Endothelial cell of umbilical vein (primary cell): ENCODE data around the gene SEC31A. TPM values are rescaled to one million over a fixed set of nuclear protein-coding genes. Genes with fewer than 3 reads are reported as not detected.

ENCODE experiments used
- BruUV-seq: library from RNA; stranded (reverse); fragments of 400-500 nt; replicated peaks from 2 replicates; lab custom pipeline; 2021; lab: Mats Ljungman, UMichigan
- CTCF ChIA-PET: fragments of 300-600, 350-600 bp; sonication (Branson Sonifier 250); formaldehyde crosslinking; loops from one replicate; lab custom pipeline; 2021; ENCODE audit warnings: antibody characterized with exemption, inconsistent platforms; lab: Charles Lee
- POLR2A ChIA-PET: fragments of 300-600, 350-600 bp; sonication (Branson Sonifier 250); formaldehyde crosslinking; loops from one replicate; lab custom pipeline; 2021; ENCODE audit warnings: antibody characterized with exemption, inconsistent platforms; lab: Charles Lee
- DNase-seq: peaks from one replicate; pipeline ENCODE4 v3.0.0-alpha.2; 2011; ENCODE audit warnings: low read depth, low spot score
- FAIRE-seq: peaks from 2 replicates; lab custom pipeline; 2011; peaks lifted over from hg19 to GRCh38; lab: Jason Lieb, UNC
- H2AFZ ChIP-seq: 2 replicates; pipeline ENCODE4 v1.6.0; 2012; ENCODE audit warnings: low read depth, low read length, control low read depth, inconsistent platforms
- H3K27ac ChIP-seq: 2 replicates; pipeline ENCODE4 v1.5.1; 2011; ENCODE audit warnings: low read depth, mild to moderate bottlenecking, control low read depth, low read length, moderate library complexity; ENCODE audit not compliant: insufficient read depth
- H3K27me3 ChIP-seq, 2 experiments: 2 replicates each; pipeline versions ENCODE4 v1.6.0 to v1.6.1; 2011; ENCODE audit warnings: low read length in 2 of 2, mixed read lengths in 1 of 2; ENCODE audit not compliant: control insufficient read depth in 2 of 2, insufficient read depth in 2 of 2
- H3K36me3 ChIP-seq, 2 experiments: 2 replicates in 1 of 2; 3 replicates in 1 of 2; pipeline ENCODE4 v1.5.1; 2011; ENCODE audit warnings: low read length in 2 of 2, mild to moderate bottlenecking in 1 of 2, moderate library complexity in 1 of 2; ENCODE audit not compliant: control insufficient read depth in 2 of 2, insufficient read depth in 2 of 2; ENCODE audit errors: extremely low read depth in 1 of 2
- H3K4me1 ChIP-seq: 3 replicates; pipeline ENCODE4 v1.5.1; 2011; ENCODE audit warnings: mild to moderate bottlenecking, low read length; ENCODE audit not compliant: control insufficient read depth, insufficient read depth; ENCODE audit errors: extremely low read depth
- H3K4me2 ChIP-seq: 2 replicates; pipeline ENCODE4 v1.6.1; 2011; ENCODE audit warnings: low read length, control low read depth, mixed read lengths; ENCODE audit not compliant: insufficient read depth
- H3K4me3 ChIP-seq, 3 experiments: fragments of 200-600 bp in 1 of 3; sonication (generic), shearing (Covaris generic) in 1 of 3; replicated peaks in 1 of 3; 2 replicates each; pipeline ENCODE4 v1.5.1; 2011 to 2016; ENCODE audit warnings: control low read depth in 3 of 3, low read length in 3 of 3, mild to moderate bottlenecking in 2 of 3, inconsistent platforms in 1 of 3, low read depth in 1 of 3, moderate library complexity in 1 of 3; ENCODE audit not compliant: insufficient read depth in 1 of 3
- H3K79me2 ChIP-seq: 2 replicates; pipeline ENCODE4 v1.6.0; 2012; ENCODE audit warnings: low read length, inconsistent platforms; ENCODE audit not compliant: control insufficient read depth, insufficient read depth
- H3K9ac ChIP-seq: replicated peaks from 2 replicates; pipeline ENCODE3; 2011; ENCODE audit warnings: low read length, control low read depth; ENCODE audit not compliant: insufficient read depth; ENCODE audit errors: extremely low read depth
- H3K9me1 ChIP-seq: replicated peaks from 3 replicates; pipeline ENCODE4 v1.6.0; 2011; ENCODE audit warnings: mild to moderate bottlenecking, low read length; ENCODE audit not compliant: control insufficient read depth, insufficient read depth; ENCODE audit errors: extremely low read depth
- H3K9me3 ChIP-seq: replicated peaks from 2 replicates; pipeline ENCODE4 v1.5.1; 2012; ENCODE audit warnings: low read length, inconsistent platforms; ENCODE audit not compliant: control insufficient read depth, insufficient read depth
- H4K20me1 ChIP-seq: replicated peaks from 2 replicates; pipeline ENCODE3; 2011; ENCODE audit warnings: mild to moderate bottlenecking, low read length; ENCODE audit not compliant: control insufficient read depth, insufficient read depth; ENCODE audit errors: extremely low read depth
- EZH2 ChIP-seq: IDR thresholded peaks from 2 replicates; pipeline ENCODE4 v1.6.1; 2012; ENCODE audit warnings: borderline replicate concordance, low read depth, mild to moderate bottlenecking, moderate library complexity, low read length, inconsistent platforms; ENCODE audit not compliant: severe bottlenecking
- FOS ChIP-seq: IDR thresholded peaks from 2 replicates; pipeline ENCODE4 v1.6.1; 2011; ENCODE audit warnings: mild to moderate bottlenecking, low read length, moderate library complexity, borderline replicate concordance; ENCODE audit not compliant: insufficient read depth
- GATA2 ChIP-seq: IDR thresholded peaks from 2 replicates; pipeline ENCODE4 v1.7.0; 2011; ENCODE audit warnings: low read depth, mild to moderate bottlenecking, moderate library complexity, mixed read lengths, low read length; ENCODE audit not compliant: insufficient read length, insufficient read depth
- JUN ChIP-seq: IDR thresholded peaks from 2 replicates; pipeline ENCODE4 v1.6.1; 2011; ENCODE audit warnings: borderline replicate concordance, low read depth; ENCODE audit not compliant: insufficient read length, insufficient read depth
- MYC ChIP-seq: IDR thresholded peaks from one replicate; pipeline ENCODE4 v1.6.1; 2011; ENCODE audit warnings: mild to moderate bottlenecking, low read depth, low read length
- POLR2A ChIP-seq: IDR thresholded peaks from 2 replicates; pipeline ENCODE4 v1.6.1; 2012; ENCODE audit warnings: low read depth, mild to moderate bottlenecking, control low read depth, low read length
- POLR2AphosphoS5 ChIP-seq: IDR thresholded peaks from 2 replicates; pipeline ENCODE4 v1.6.1; 2012; ENCODE audit warnings: low read depth, mild to moderate bottlenecking, control low read depth, low read length, moderate library complexity; ENCODE audit not compliant: insufficient read depth
- dilution Hi-C: fragments of 300-500 bp; cut with MboI; formaldehyde crosslinking; loops from one replicate; pipeline ENCODE4 v1.15.0; 2019; ENCODE audit warnings: low sequenced_read_pairs; ENCODE audit not compliant: extremely low pct_ligation_motif_present
- intact Hi-C: fragments of 100-400 bp; cut with micrococcal nuclease; formaldehyde crosslinking; loops from one replicate; pipeline ENCODE4 v1.10.0; 2022
- polyA plus RNA-seq, 4 experiments: library from polyadenylated mRNA; depleted of rRNA in 3 of 4; stranded (reverse) in 3 of 4; unstranded in 1 of 4; fragments of >200 nt; gene quantifications; 2 replicates each; pipeline versions ENCODE4 v1.2.1 to v1.2.3, GENCODE V29; 2011 to 2012; ENCODE audit warnings: missing spikeins in 1 of 4
- total RNA-seq: library from RNA; stranded (reverse); gene quantifications from 2 replicates; pipeline ENCODE4 v1.2.3, GENCODE V29; 2021
- TF ChIP-seq, protein P1 (sequence below), 2 donors: IDR thresholded peaks; 1 replicate in 1 of 2; 2 replicates in 1 of 2; pipeline ENCODE4 v1.5.1; 2011; ENCODE audit warnings: low read length in 2 of 2, mild to moderate bottlenecking in 2 of 2, moderate library complexity in 2 of 2, control low read depth in 1 of 2, inconsistent platforms in 1 of 2, low read depth in 1 of 2; ENCODE audit not compliant: insufficient read depth in 1 of 2; ENCODE audit errors: extremely low read depth in 1 of 2
- TF ChIP-seq, protein P2 (sequence below): IDR thresholded peaks from 2 replicates; pipeline ENCODE4 v1.6.1; 2011; ENCODE audit not compliant: insufficient read depth, insufficient read length

The SEC31A gene
- total and polyA plus RNA-seq, 2 donors (not counting 3 experiments of a cell fraction or from before 2014, with no cell fraction given), result 226 to 301 TPM

- FAIRE-seq (no peak), DNase-seq (peak; percentile 61)
- no peak for TF ChIP-seq POLR2AphosphoS5
- TF ChIP-seq, protein P1, sequence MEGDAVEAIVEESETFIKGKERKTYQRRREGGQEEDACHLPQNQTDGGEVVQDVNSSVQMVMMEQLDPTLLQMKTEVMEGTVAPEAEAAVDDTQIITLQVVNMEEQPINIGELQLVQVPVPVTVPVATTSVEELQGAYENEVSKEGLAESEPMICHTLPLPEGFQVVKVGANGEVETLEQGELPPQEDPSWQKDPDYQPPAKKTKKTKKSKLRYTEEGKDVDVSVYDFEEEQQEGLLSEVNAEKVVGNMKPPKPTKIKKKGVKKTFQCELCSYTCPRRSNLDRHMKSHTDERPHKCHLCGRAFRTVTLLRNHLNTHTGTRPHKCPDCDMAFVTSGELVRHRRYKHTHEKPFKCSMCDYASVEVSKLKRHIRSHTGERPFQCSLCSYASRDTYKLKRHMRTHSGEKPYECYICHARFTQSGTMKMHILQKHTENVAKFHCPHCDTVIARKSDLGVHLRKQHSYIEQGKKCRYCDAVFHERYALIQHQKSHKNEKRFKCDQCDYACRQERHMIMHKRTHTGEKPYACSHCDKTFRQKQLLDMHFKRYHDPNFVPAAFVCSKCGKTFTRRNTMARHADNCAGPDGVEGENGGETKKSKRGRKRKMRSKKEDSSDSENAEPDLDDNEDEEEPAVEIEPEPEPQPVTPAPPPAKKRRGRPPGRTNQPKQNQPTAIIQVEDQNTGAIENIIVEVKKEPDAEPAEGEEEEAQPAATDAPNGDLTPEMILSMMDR (IDR thresholded peaks at IDR 0.05; ENCODE audit: extremely low read depth in 1 of 2, insufficient read depth in 1 of 2, low read depth in 1 of 2, low read length in 2 of 2), result peak in 1 of 2 donors; percentile 52
- no peaks in the 10 kb centered on the region for H3K9me3 ChIP-seq
- intact Hi-C loops (loop anchor here (5.0 kb wide), 1 partner anchor 430 kb away; the partner anchor contains the start of gene COQ2), dilution Hi-C loops (no loop called here)
- no peaks in the 10 kb centered on the region for H4K20me1 ChIP-seq
- H3K9ac ChIP-seq, result no peak overlapping the region
- no peaks in the 10 kb centered on the region for H3K27me3 ChIP-seq
- CTCF ChIA-PET, result interaction anchor here (0.7 to 3.3 kb wide), 27 partner anchors 9 to 432 kb away, joined by 3 to 17 read pairs (median 6); partner anchors contain the start of gene COQ2
- H2AFZ ChIP-seq, result no peak overlapping the region
- H3K4me2 ChIP-seq, result no peak overlapping the region
- H3K4me1 ChIP-seq, result no peaks in the 10 kb centered on the region
- POLR2A ChIA-PET, result interaction anchor here (0.6 kb wide), 1 partner anchor 10 kb away, joined by 5 read pairs; no protein-coding TSS in a partner anchor
- H3K79me2 ChIP-seq, result peaks cover 9% of the 10 kb centered on the region
- no peak overlapping the region for H3K27ac ChIP-seq
- peaks cover 22 to 56% of the 10 kb centered on the region in 2 experiments for H3K36me3 ChIP-seq
- no peak overlapping the region for H3K4me3 ChIP-seq
- BruUV-seq, result no TSS peak
- H3K9me1 ChIP-seq, result no peaks in the 10 kb centered on the region
Measured at GRCh38 chr4:82851885-82852750, 38.8 kb downstream of the SEC31A start.

- DNase-seq (no peak), FAIRE-seq (no peak)
- Histone ChIP-seq H3K4me1 (no peaks in the 10 kb centered on the region), H3K27ac (no peak overlapping the region), H3K9ac (no peak overlapping the region), H3K36me3 (peaks cover 23 to 53% of the 10 kb centered on the region in 2 experiments), H3K9me3 (no peaks in the 10 kb centered on the region), H2AFZ (no peak overlapping the region), H4K20me1 (no peaks in the 10 kb centered on the region), H3K9me1 (no peaks in the 10 kb centered on the region), H3K79me2 (peaks cover 10% of the 10 kb centered on the region), H3K4me2 (no peak overlapping the region), H3K4me3 (no peak overlapping the region), H3K27me3 (no peaks in the 10 kb centered on the region)
- TF ChIP-seq MYC, result no peak
- no peak for TF ChIP-seq FOS
- no peak for TF ChIP-seq GATA2
- TF ChIP-seq POLR2A, result no peak
- no peak for TF ChIP-seq EZH2
- no peak for TF ChIP-seq POLR2AphosphoS5
- no peak for TF ChIP-seq JUN
- TF ChIP-seq, protein P2, sequence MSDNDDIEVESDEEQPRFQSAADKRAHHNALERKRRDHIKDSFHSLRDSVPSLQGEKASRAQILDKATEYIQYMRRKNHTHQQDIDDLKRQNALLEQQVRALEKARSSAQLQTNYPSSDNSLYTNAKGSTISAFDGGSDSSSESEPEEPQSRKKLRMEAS, result no peak
- TF ChIP-seq, protein P1 (IDR thresholded peaks at IDR 0.05; ENCODE audit: extremely low read depth in 1 of 2, insufficient read depth in 1 of 2, low read depth in 1 of 2, low read length in 2 of 2), result no peak
- no TSS peak for BruUV-seq
- dilution Hi-C loops (no loop called here), intact Hi-C loops (loop anchor here (5.0 kb wide), 1 partner anchor 431 kb away; the partner anchor contains the start of gene COQ2)
- CTCF ChIA-PET, result interaction anchor here (0.9 to 3.3 kb wide), 12 partner anchors 10 to 431 kb away, joined by 3 to 17 read pairs (median 8); no protein-coding TSS in a partner anchor
- POLR2A ChIA-PET, result interaction anchor here (0.6 kb wide), 2 partner anchors 9 to 11 kb away, joined by 5 read pairs; no protein-coding TSS in a partner anchor
Measured at GRCh38 chr4:82851318-82851717, 39.6 kb downstream of the SEC31A start.
